Neural cell (in vitro differentiated cells): Measurements from ENCODE around the gene LRCOL1. TPM values are rescaled to one million over a fixed set of nuclear protein-coding genes. Genes with fewer than 3 reads are reported as not detected.

Source experiments
- H2AFZ ChIP-seq: fragments of 200-600, 300-800 bp; sonication (generic), shearing (Covaris generic); 2 replicates; pipeline ENCODE4 v1.6.0; 2014; ENCODE audit warnings: low read depth, mild to moderate bottlenecking, antibody characterized with exemption, low read length, moderate library complexity
- H3F3A ChIP-seq: fragments of 200-600 bp; shearing (Covaris generic); 2 replicates; pipeline ENCODE4 v1.6.1; 2016; ENCODE audit warnings: mild to moderate bottlenecking, moderate library complexity, mixed read lengths, antibody characterized with exemption, low read length; ENCODE audit not compliant: insufficient read depth, poor library complexity, severe bottlenecking
- H3K27ac ChIP-seq: fragments of 200-600, 300-800 bp; sonication (generic), shearing (Covaris generic); 2 replicates; pipeline ENCODE4 v1.5.1; 2014; ENCODE audit warnings: mild to moderate bottlenecking, low read length, moderate library complexity
- H3K27me3 ChIP-seq: fragments of 300-800, 200-600 bp; sonication (generic), shearing (Covaris generic); 2 replicates; pipeline ENCODE4 v1.6.0; 2014; ENCODE audit warnings: mild to moderate bottlenecking, low read depth, low read length, moderate library complexity; ENCODE audit not compliant: insufficient read depth
- H3K36me3 ChIP-seq: fragments of 300-800, 200-600 bp; sonication (generic), shearing (Covaris generic); 2 replicates; pipeline ENCODE4 v1.5.1; 2014; ENCODE audit warnings: mild to moderate bottlenecking, antibody characterized with exemption, low read length, moderate library complexity; ENCODE audit not compliant: insufficient read depth
- H3K4me2 ChIP-seq: fragments of 300-800, 200-600 bp; sonication (generic), shearing (Covaris generic); 2 replicates; pipeline ENCODE4 v1.6.0; 2014; ENCODE audit warnings: mild to moderate bottlenecking, low read length
- H3K4me3 ChIP-seq: fragments of 300-800, 200-600 bp; sonication (generic), shearing (Covaris generic); 2 replicates; pipeline ENCODE4 v1.5.1; 2014; ENCODE audit warnings: mild to moderate bottlenecking, low read length, moderate library complexity
- H3K79me2 ChIP-seq: fragments of 200-600 bp; shearing (Covaris generic); replicated peaks from 2 replicates; pipeline ENCODE4 v1.6.0; 2014; ENCODE audit warnings: mild to moderate bottlenecking, low read length, moderate library complexity; ENCODE audit not compliant: insufficient read depth
- H3K9ac ChIP-seq: fragments of 300-800, 200-600 bp; sonication (generic), shearing (Covaris generic); 2 replicates; pipeline ENCODE4 v1.6.1; 2016; ENCODE audit warnings: mild to moderate bottlenecking, low read length, mixed read lengths
- H3K9me2 ChIP-seq: fragments of 200-600 bp; shearing (Covaris generic); 2 replicates; pipeline ENCODE4 v1.6.1; 2016; ENCODE audit warnings: mild to moderate bottlenecking, low read length, mixed read lengths; ENCODE audit not compliant: insufficient read depth
- H3K9me3 ChIP-seq: fragments of 200-600, 300-800 bp; sonication (generic), shearing (Covaris generic); 2 replicates; pipeline ENCODE4 v1.6.1; 2016; ENCODE audit warnings: mild to moderate bottlenecking, mixed run types, low read length, moderate library complexity, mixed read lengths
- H4K20me1 ChIP-seq: fragments of 200-600 bp; shearing (Covaris generic); 2 replicates; pipeline ENCODE4 v1.6.1; 2016; ENCODE audit warnings: mild to moderate bottlenecking, mixed run types; ENCODE audit not compliant: insufficient read depth
- CTCF ChIP-seq: fragments of 450-650 bp; IDR thresholded peaks from 2 replicates; pipeline ENCODE4 v1.5.1; 2014; ENCODE audit warnings: antibody characterized with exemption, mild to moderate bottlenecking, moderate library complexity; ENCODE audit not compliant: poor library complexity, severe bottlenecking
- EP300 ChIP-seq: fragments of 450-650 bp; conservative IDR thresholded peaks from 2 replicates; pipeline ENCODE4 v1.6.1; 2014; ENCODE audit warnings: antibody characterized with exemption, mild to moderate bottlenecking, moderate library complexity; ENCODE audit not compliant: poor library complexity, severe bottlenecking
- EZH2 ChIP-seq: fragments of 200-600, 300-800 bp; shearing (Covaris generic), sonication (generic); IDR thresholded peaks from 2 replicates; pipeline ENCODE4 v1.6.1; 2014; ENCODE audit warnings: antibody characterized with exemption, low read length, borderline replicate concordance, mild to moderate bottlenecking; ENCODE audit not compliant: insufficient read depth, poor library complexity, severe bottlenecking
- MXI1 ChIP-seq: fragments of 450-650 bp; conservative IDR thresholded peaks from 2 replicates; pipeline ENCODE4 v1.6.1; 2014; ENCODE audit warnings: antibody characterized with exemption, mild to moderate bottlenecking; ENCODE audit not compliant: poor library complexity, severe bottlenecking
- POLR2AphosphoS5 ChIP-seq: IDR thresholded peaks from 2 replicates; pipeline ENCODE4 v1.6.1; 2012
- RAD21 ChIP-seq: fragments of 450-650 bp; conservative IDR thresholded peaks from 2 replicates; pipeline ENCODE4 v1.6.1; 2014; ENCODE audit warnings: antibody characterized with exemption, mild to moderate bottlenecking, moderate library complexity
- REST ChIP-seq: IDR thresholded peaks from 2 replicates; pipeline ENCODE4 v1.6.1; 2012; ENCODE audit warnings: borderline replicate concordance
- SMC3 ChIP-seq: fragments of 450-650 bp; conservative IDR thresholded peaks from 2 replicates; pipeline ENCODE4 v1.6.1; 2014; ENCODE audit warnings: antibody characterized with exemption, mild to moderate bottlenecking, moderate library complexity; ENCODE audit not compliant: poor library complexity
- TAF1 ChIP-seq: IDR thresholded peaks from 2 replicates; pipeline ENCODE4 v1.6.1; 2012; ENCODE audit warnings: low read depth
- polyA plus RNA-seq: library from polyadenylated mRNA; depleted of rRNA; stranded (reverse); fragments of >200 nt; gene quantifications from 2 replicates; pipeline ENCODE4 v1.2.3, GENCODE V29; 2014

Gene LRCOL1
- polyA plus RNA-seq, 1 donor from 2014 or later = not detected

- no peaks in the 10 kb centered on the region for H3K27me3 ChIP-seq
Measured at GRCh38 chr12:132557291-132558015, 52.9 kb downstream of the LRCOL1 start.

GRCh38 chr12:132556801-132557200 is 53.6 kb downstream of the LRCOL1 start:
- no peak overlapping the region for H2AFZ ChIP-seq
- peaks cover 13% of the 10 kb centered on the region for H3K79me2 ChIP-seq
- no peak overlapping the region for H3K27ac ChIP-seq
- H3K36me3 ChIP-seq = no peaks in the 10 kb centered on the region
- peaks cover 6% of the 10 kb centered on the region for H4K20me1 ChIP-seq
- H3K9ac ChIP-seq = no peak overlapping the region
- TF ChIP-seq CTCF = no peak
- no peak for TF ChIP-seq POLR2AphosphoS5
- TF ChIP-seq SMC3 = no peak
- no peak for TF ChIP-seq REST
- no peak for TF ChIP-seq EP300
- no peak for TF ChIP-seq TAF1
- H3K9me2 ChIP-seq = no peaks in the 10 kb centered on the region
- no peaks in the 10 kb centered on the region for H3F3A ChIP-seq
- no peak overlapping the region for H3K4me2 ChIP-seq
- H3K9me3 ChIP-seq = no peaks in the 10 kb centered on the region
- no peaks in the 10 kb centered on the region for H3K27me3 ChIP-seq
- no peak overlapping the region for H3K4me3 ChIP-seq

More at GRCh38 chr12:132557291-132558015, 52.9 kb downstream of the LRCOL1 start:
- TF ChIP-seq RAD21 (no peak), SMC3 (no peak), MXI1 (no peak), EP300 (no peak), POLR2AphosphoS5 (no peak), EZH2 (no peak), REST (no peak), CTCF (no peak), TAF1 (no peak)
- Histone ChIP-seq H3K9me3 (no peaks in the 10 kb centered on the region), H3K79me2 (peaks cover 19% of the 10 kb centered on the region), H3K9ac (no peak overlapping the region), H3K4me2 (no peak overlapping the region), H2AFZ (no peak overlapping the region), H3K9me2 (no peaks in the 10 kb centered on the region), H3K36me3 (no peaks in the 10 kb centered on the region), H3F3A (no peaks in the 10 kb centered on the region), H4K20me1 (peaks cover 6% of the 10 kb centered on the region), H3K27ac (no peak overlapping the region), H3K4me3 (no peak overlapping the region)
